ENCODE data around the gene LIPI. TPM values are rescaled to one million over a fixed set of nuclear protein-coding genes. Genes with fewer than 3 reads are reported as not detected.

Gene LIPI
- total and polyA plus RNA-seq, 2 experiments from 2014 or later: not detected

DNA sequence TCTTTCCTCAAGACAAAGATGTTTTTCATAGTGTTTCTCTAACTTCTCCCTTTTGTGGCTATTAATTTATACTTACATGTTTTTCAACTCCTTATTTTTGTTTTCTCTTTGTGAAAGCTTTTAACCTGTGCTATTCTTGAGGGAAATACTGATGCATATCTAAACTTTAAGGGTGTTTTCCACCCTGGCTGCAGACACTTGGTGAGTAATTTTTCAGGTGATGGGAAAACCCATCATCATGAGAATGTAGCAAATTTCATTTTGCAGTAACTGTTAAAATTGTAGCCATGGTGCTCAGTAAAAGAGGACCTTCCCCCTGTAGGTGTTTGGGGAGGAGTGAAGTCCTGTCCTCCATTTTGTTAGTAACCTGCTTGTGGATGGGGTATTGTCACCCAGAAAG is 124.2 kb downstream of the LIPI start:
- Histone ChIP-seq H4K20me1 (ENCODE audit: insufficient read depth, poor library complexity, severe bottlenecking) (no peaks in the 10 kb centered on the region), H3K27ac (no peak overlapping the region), H3K79me2 (no peaks in the 10 kb centered on the region), H2AFZ (no peak overlapping the region), H3K4me1 (ENCODE audit: insufficient read depth) (no peaks in the 10 kb centered on the region), H3K4me2 (no peak overlapping the region), H3K27me3 (no peaks in the 10 kb centered on the region), H3K36me3 (replicated peaks; ENCODE audit: insufficient read depth, low read depth) (no peaks in the 10 kb centered on the region), H3K9me2 (replicated peaks; ENCODE audit: insufficient read depth) (no peaks in the 10 kb centered on the region), H3K9me3 (ENCODE audit: low read depth) (no peaks in the 10 kb centered on the region), H3K4me3 (no peak overlapping the region)
- no peak for DNase-seq (ENCODE audit: low spot score)
- TF ChIP-seq EZH2phosphoT487 (IDR thresholded peaks at IDR 0.05; ENCODE audit: low read depth, severe bottlenecking, unreplicated experiment) (no peak), EZH2 (IDR thresholded peaks at IDR 0.05; ENCODE audit: borderline replicate concordance) (no peak)
- TF ChIP-seq, protein P1, sequence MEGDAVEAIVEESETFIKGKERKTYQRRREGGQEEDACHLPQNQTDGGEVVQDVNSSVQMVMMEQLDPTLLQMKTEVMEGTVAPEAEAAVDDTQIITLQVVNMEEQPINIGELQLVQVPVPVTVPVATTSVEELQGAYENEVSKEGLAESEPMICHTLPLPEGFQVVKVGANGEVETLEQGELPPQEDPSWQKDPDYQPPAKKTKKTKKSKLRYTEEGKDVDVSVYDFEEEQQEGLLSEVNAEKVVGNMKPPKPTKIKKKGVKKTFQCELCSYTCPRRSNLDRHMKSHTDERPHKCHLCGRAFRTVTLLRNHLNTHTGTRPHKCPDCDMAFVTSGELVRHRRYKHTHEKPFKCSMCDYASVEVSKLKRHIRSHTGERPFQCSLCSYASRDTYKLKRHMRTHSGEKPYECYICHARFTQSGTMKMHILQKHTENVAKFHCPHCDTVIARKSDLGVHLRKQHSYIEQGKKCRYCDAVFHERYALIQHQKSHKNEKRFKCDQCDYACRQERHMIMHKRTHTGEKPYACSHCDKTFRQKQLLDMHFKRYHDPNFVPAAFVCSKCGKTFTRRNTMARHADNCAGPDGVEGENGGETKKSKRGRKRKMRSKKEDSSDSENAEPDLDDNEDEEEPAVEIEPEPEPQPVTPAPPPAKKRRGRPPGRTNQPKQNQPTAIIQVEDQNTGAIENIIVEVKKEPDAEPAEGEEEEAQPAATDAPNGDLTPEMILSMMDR (IDR thresholded peaks at IDR 0.05; ENCODE audit: poor library complexity): no peak

DNA sequence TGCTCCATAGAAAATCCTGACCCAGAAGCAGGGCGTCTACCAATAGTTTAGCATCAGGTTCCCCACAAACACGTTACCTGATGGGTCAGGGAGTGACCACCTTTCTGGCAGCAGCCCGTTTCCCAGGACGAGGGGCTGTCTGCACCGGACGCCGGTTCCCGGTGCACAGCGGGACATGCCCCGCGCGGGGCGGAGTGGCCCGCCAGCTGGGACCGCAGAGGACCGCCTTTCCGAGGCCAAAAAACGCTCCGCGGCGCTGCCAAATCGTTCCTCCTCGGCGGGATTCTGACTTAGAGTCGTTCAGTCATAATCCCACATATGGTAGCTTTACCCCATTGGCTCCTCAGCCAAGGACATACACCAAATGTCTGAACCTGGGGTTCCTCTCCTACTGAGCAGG is 126.1 kb downstream of the LIPI start:
- Histone ChIP-seq H3K4me3 (no peak overlapping the region), H3K4me2 (no peak overlapping the region), H3K79me2 (no peaks in the 10 kb centered on the region), H3K36me3 (replicated peaks; ENCODE audit: insufficient read depth, low read depth) (no peaks in the 10 kb centered on the region), H2AFZ (no peak overlapping the region), H3K27ac (no peak overlapping the region), H4K20me1 (ENCODE audit: insufficient read depth, poor library complexity, severe bottlenecking) (no peaks in the 10 kb centered on the region), H3K9me3 (ENCODE audit: low read depth) (no peaks in the 10 kb centered on the region), H3K9me2 (replicated peaks; ENCODE audit: insufficient read depth) (no peaks in the 10 kb centered on the region), H3K27me3 (no peaks in the 10 kb centered on the region), H3K4me1 (ENCODE audit: insufficient read depth) (no peaks in the 10 kb centered on the region)
- TF ChIP-seq EZH2 (IDR thresholded peaks at IDR 0.05; ENCODE audit: borderline replicate concordance) (no peak), EZH2phosphoT487 (IDR thresholded peaks at IDR 0.05; ENCODE audit: low read depth, severe bottlenecking, unreplicated experiment) (no peak)
- TF ChIP-seq, protein P1 (IDR thresholded peaks at IDR 0.05; ENCODE audit: poor library complexity): no peak
- DNase-seq (ENCODE audit: low spot score): no peak
- WGBS (ENCODE audit: low lambda C conversion rate, missing lambda C conversion rate): 98% methylated on average over 25 of the region's 25 CpGs

DNA sequence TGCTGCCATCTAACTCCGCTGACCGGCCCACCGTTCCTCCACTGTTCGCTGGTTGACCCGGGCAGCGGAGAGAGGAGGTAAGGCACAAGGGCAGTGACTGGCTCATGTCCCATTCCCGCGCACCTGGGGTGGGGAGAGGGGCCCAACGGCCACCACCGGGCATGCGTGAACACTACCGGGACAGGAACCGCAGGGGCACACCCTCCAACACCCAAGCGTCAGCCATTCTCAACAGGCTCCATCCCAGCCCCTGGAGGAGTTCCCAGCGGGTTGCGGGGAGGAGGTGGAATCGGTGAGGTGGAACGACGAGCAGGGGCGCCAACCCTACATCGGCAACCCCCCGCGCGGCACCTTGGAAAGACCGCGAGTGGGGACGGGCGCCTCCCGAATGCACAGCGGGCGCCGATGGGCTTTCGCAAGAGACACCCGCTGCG is 126.7 kb downstream of the LIPI start:
- no peak for DNase-seq (ENCODE audit: low spot score)
- Histone ChIP-seq H3K4me1 (ENCODE audit: insufficient read depth) (no peaks in the 10 kb centered on the region), H3K27me3 (no peaks in the 10 kb centered on the region), H2AFZ (no peak overlapping the region), H3K9me3 (ENCODE audit: low read depth) (no peaks in the 10 kb centered on the region), H3K4me2 (no peak overlapping the region), H3K79me2 (no peaks in the 10 kb centered on the region), H3K4me3 (no peak overlapping the region), H3K36me3 (replicated peaks; ENCODE audit: insufficient read depth, low read depth) (no peaks in the 10 kb centered on the region), H3K27ac (no peak overlapping the region), H4K20me1 (ENCODE audit: insufficient read depth, poor library complexity, severe bottlenecking) (no peaks in the 10 kb centered on the region), H3K9me2 (replicated peaks; ENCODE audit: insufficient read depth) (no peaks in the 10 kb centered on the region)
- WGBS (ENCODE audit: low lambda C conversion rate, missing lambda C conversion rate): 97% methylated on average over 35 of the region's 35 CpGs
- no peak for TF ChIP-seq EZH2 (IDR thresholded peaks at IDR 0.05; ENCODE audit: borderline replicate concordance)
- no peak for TF ChIP-seq EZH2phosphoT487 (IDR thresholded peaks at IDR 0.05; ENCODE audit: low read depth, severe bottlenecking, unreplicated experiment)
- TF ChIP-seq, protein P1 (IDR thresholded peaks at IDR 0.05; ENCODE audit: poor library complexity): no peak

DNA sequence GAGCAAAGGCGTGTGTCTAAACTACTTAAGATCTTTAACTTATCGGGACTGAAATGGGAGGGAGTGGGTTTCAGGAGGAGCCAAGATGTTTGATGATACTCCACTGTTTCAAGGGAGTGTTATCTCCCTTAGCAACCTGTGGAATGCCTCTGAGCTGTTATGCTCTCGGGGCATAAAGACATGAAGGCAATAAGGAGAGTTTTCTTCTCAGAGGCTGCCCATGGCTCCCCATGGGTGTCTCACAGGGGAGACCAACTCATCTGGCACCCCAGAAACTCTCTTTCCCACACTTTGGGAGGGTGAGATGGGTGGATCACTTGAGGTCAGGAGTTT is 130.0 kb downstream of the LIPI start:
- H3K9me3 ChIP-seq (ENCODE audit: low read depth): no peaks in the 10 kb centered on the region
- TF ChIP-seq, protein P1 (IDR thresholded peaks at IDR 0.05; ENCODE audit: poor library complexity): no peak
- TF ChIP-seq EZH2 (IDR thresholded peaks at IDR 0.05; ENCODE audit: borderline replicate concordance) (no peak), EZH2phosphoT487 (IDR thresholded peaks at IDR 0.05; ENCODE audit: low read depth, severe bottlenecking, unreplicated experiment) (no peak)
- no peak overlapping the region for H3K4me2 ChIP-seq
- H3K4me1 ChIP-seq (ENCODE audit: insufficient read depth): no peaks in the 10 kb centered on the region
- no peak overlapping the region for H3K27ac ChIP-seq
- no peaks in the 10 kb centered on the region for H3K36me3 ChIP-seq (replicated peaks; ENCODE audit: insufficient read depth, low read depth)
- no peak for DNase-seq (ENCODE audit: low spot score)
- H3K4me3 ChIP-seq: no peak overlapping the region
- no peaks in the 10 kb centered on the region for H3K9me2 ChIP-seq (replicated peaks; ENCODE audit: insufficient read depth)
- no peaks in the 10 kb centered on the region for H4K20me1 ChIP-seq (ENCODE audit: insufficient read depth, poor library complexity, severe bottlenecking)
- H2AFZ ChIP-seq: no peak overlapping the region
- WGBS (ENCODE audit: low lambda C conversion rate, missing lambda C conversion rate): 45% methylated on average over 3 of the region's 3 CpGs
- H3K27me3 ChIP-seq: no peaks in the 10 kb centered on the region
- H3K79me2 ChIP-seq: no peaks in the 10 kb centered on the region
